K562 (cell line): ENCODE results near the gene SMIM8. TPM values are rescaled to one million over a fixed set of nuclear protein-coding genes. Genes with fewer than 3 reads are reported as not detected.

Experiments used
- ATAC-seq: fragments of 200-7000 bp; cut with Tn5 transposase; 3 replicates; pipeline ENCODE4 v1.9.1; 2020; ENCODE audit warnings: moderate library complexity
- BruUV-seq: library from RNA; stranded (reverse); fragments of 400-500 nt; replicated peaks from 2 replicates; lab custom pipeline; 2021; lab: Mats Ljungman, UMichigan
- CTCF ChIA-PET: fragments of 300-600 bp; formaldehyde crosslinking; extraction: SDS; loops from one replicate; lab custom pipeline; 2021; ENCODE audit warnings: low intra/inter-chr PET ratio; lab: Yijun Ruan, JAX
- POLR2A ChIA-PET: fragments of 300-600, 350-650 bp; sonication (Branson Sonifier 250); formaldehyde crosslinking; extraction: SDS; loops from one replicate; lab custom pipeline; 2021; ENCODE audit warnings: antibody characterized with exemption, inconsistent platforms; lab: Yijun Ruan, JAX
- DNase-seq, 4 experiments: peaks; one replicate each; pipeline versions ENCODE4 v3.0.0 to v3.0.0-alpha.2; 2011 to 2018; ENCODE audit warnings: low spot score in 3 of 4, mixed read lengths in 3 of 4; ENCODE audit errors: extremely low read depth in 1 of 4
- FAIRE-seq: peaks from 2 replicates; lab custom pipeline; 2011; peaks lifted over from hg19 to GRCh38; lab: Jason Lieb, UNC
- H2AFZ ChIP-seq: 2 replicates; pipeline ENCODE4 v1.6.0; 2011; ENCODE audit warnings: low read depth, low read length, control low read depth, inconsistent platforms
- H3K27ac ChIP-seq: fragments of 200-600 bp; 3 replicates; pipeline ENCODE4 v1.8.0; 2011; ENCODE audit warnings: low read depth, mild to moderate bottlenecking, control low read depth, inconsistent platforms, low read length, moderate library complexity, mixed read lengths; ENCODE audit errors: extremely low read depth
- H3K27me3 ChIP-seq, 2 experiments: fragments of 300-600 bp in 1 of 2; 2 replicates in 1 of 2; 3 replicates in 1 of 2; pipeline versions ENCODE4 v1.6.0 to v1.8.0; 2011; ENCODE audit warnings: inconsistent platforms in 2 of 2, low read length in 2 of 2, mild to moderate bottlenecking in 1 of 2, mixed read lengths in 1 of 2, moderate library complexity in 1 of 2; ENCODE audit not compliant: control insufficient read depth in 2 of 2, insufficient read depth in 2 of 2
- H3K36me3 ChIP-seq: fragments of 300-600 bp; 3 replicates; pipeline ENCODE4 v1.8.0; 2011; ENCODE audit warnings: mild to moderate bottlenecking, low read length, inconsistent platforms; ENCODE audit not compliant: control insufficient read depth, insufficient read depth
- H3K4me1 ChIP-seq, 2 experiments: fragments of 200-600 bp in 1 of 2; replicated peaks in 1 of 2; 2 replicates in 1 of 2; 3 replicates in 1 of 2; pipeline versions ENCODE4 v1.5.1 to v1.8.0; 2011; ENCODE audit warnings: inconsistent platforms in 2 of 2, low read length in 2 of 2, mild to moderate bottlenecking in 1 of 2, mixed read lengths in 1 of 2, moderate library complexity in 1 of 2; ENCODE audit not compliant: control insufficient read depth in 2 of 2, insufficient read depth in 2 of 2
- H3K4me2 ChIP-seq: 2 replicates; pipeline ENCODE4 v1.6.1; 2011; ENCODE audit warnings: low read length, control low read depth, inconsistent platforms, mixed read lengths; ENCODE audit not compliant: insufficient read depth
- H3K4me3 ChIP-seq: fragments of 200-600 bp; sonication (generic), shearing (Covaris generic); 2 replicates; pipeline ENCODE4 v1.5.1; 2016; ENCODE audit warnings: control low read depth, inconsistent platforms
- H3K79me2 ChIP-seq: fragments of 200-600 bp; 3 replicates; pipeline ENCODE4 v1.8.0; 2011; ENCODE audit warnings: low read length, inconsistent platforms; ENCODE audit not compliant: control insufficient read depth, insufficient read depth
- H3K9ac ChIP-seq, 2 experiments: 2 replicates each; pipeline versions ENCODE4 v1.6.0 to v1.6.1; 2011; ENCODE audit warnings: low read depth in 2 of 2, low read length in 2 of 2, control low read depth in 1 of 2, inconsistent platforms in 1 of 2, mild to moderate bottlenecking in 1 of 2, mixed read lengths in 1 of 2; ENCODE audit not compliant: insufficient read depth in 1 of 2
- H3K9me1 ChIP-seq: one replicate; pipeline ENCODE4 v1.6.0; 2011; ENCODE audit warnings: inconsistent platforms, mild to moderate bottlenecking, low read length, moderate library complexity; ENCODE audit not compliant: control insufficient read depth, insufficient read depth
- H3K9me3 ChIP-seq: replicated peaks from 2 replicates; pipeline ENCODE4 v1.5.1; 2011; ENCODE audit warnings: low read depth, low read length, inconsistent platforms; ENCODE audit not compliant: control insufficient read depth, insufficient read depth
- H4K20me1 ChIP-seq: replicated peaks from 2 replicates; pipeline ENCODE4 v1.6.1; 2011; ENCODE audit warnings: low read length, inconsistent platforms, mixed read lengths; ENCODE audit not compliant: control insufficient read depth, insufficient read depth
- BCL6 ChIP-seq: fragments of 250-450 bp; sonication (Bioruptor Pico); IDR thresholded peaks from 2 replicates; pipeline ENCODE4 v1.4.0; 2020
- BRF1 ChIP-seq: IDR thresholded peaks from 3 replicates; pipeline ENCODE4 v1.6.1; 2011; ENCODE audit warnings: borderline replicate concordance, mild to moderate bottlenecking; ENCODE audit not compliant: insufficient read length; ENCODE audit errors: extremely low read depth
- CEBPB ChIP-seq: fragments of 450-650 bp; IDR thresholded peaks from 2 replicates; pipeline ENCODE4 v1.6.1; 2016; ENCODE audit warnings: missing genetic modification characterization, missing compliant biosample characterization
- CHD2 ChIP-seq: IDR thresholded peaks from 2 replicates; pipeline ENCODE4 v1.6.1; 2011; ENCODE audit warnings: low read depth, low read length
- CHD4 ChIP-seq: fragments of 200-600 bp; sonication (generic); IDR thresholded peaks from 3 replicates; pipeline ENCODE4 v1.6.1; 2012; ENCODE audit warnings: low read depth, mild to moderate bottlenecking, mixed read lengths, low read length, inconsistent platforms; ENCODE audit not compliant: insufficient read depth, insufficient replicate concordance, poor library complexity, severe bottlenecking
- NR2C1 ChIP-seq, 2 experiments: fragments of 450-650 bp; IDR thresholded peaks; 2 replicates each; pipeline ENCODE4 v1.6.1; 2017; ENCODE audit warnings: mild to moderate bottlenecking in 2 of 2, antibody characterized with exemption in 1 of 2, inconsistent platforms in 1 of 2, missing compliant biosample characterization in 1 of 2, missing genetic modification characterization in 1 of 2
- SPI1 ChIP-seq: IDR thresholded peaks from 2 replicates; pipeline ENCODE4 v1.6.1; 2011; ENCODE audit warnings: low read depth, low read length, control low read depth, borderline replicate concordance
- TEAD4 ChIP-seq, 2 experiments: sonication (generic) in 1 of 2; formaldehyde crosslinking in 1 of 2; IDR thresholded peaks; 2 replicates each; pipeline versions ENCODE4 v1.6.1 to v1.8.0; 2012 to 2022; ENCODE audit warnings: borderline replicate concordance in 1 of 2, inconsistent platforms in 1 of 2, low read length in 1 of 2, mild to moderate bottlenecking in 1 of 2, missing genetic modification reagents in 1 of 2
- ZNF124 ChIP-seq: sonication (generic); formaldehyde crosslinking; IDR thresholded peaks from 2 replicates; pipeline ENCODE4 v1.8.1; 2022; ENCODE audit warnings: missing genetic modification reagents
- ZNF644 ChIP-seq: fragments of 200-800 bp; sonication (Bioruptor generic); IDR thresholded peaks from 2 replicates; pipeline ENCODE4 v1.6.1; 2016; ENCODE audit warnings: low read depth, missing genetic modification characterization, missing compliant biosample characterization
- WGBS: fragments of 100-300 bp; shearing (Covaris generic); methylation state at CpG from one replicate; pipeline ENCODE4 v1.1.6; 2016; ENCODE audit warnings: low coverage, mixed read lengths; ENCODE audit not compliant: insufficient coverage; ENCODE audit errors: missing lambda C conversion rate; 5-methylcytosine and 5-hydroxymethylcytosine counted together
- in situ Hi-C: fragments of 300-500 bp; cut with MboI; formaldehyde crosslinking; loops from 4 replicates; pipeline ENCODE4 v1.15.0; 2018; ENCODE audit warnings: inconsistent platforms, mixed read lengths
- intact Hi-C: fragments of 100-400 bp; cut with micrococcal nuclease; formaldehyde crosslinking; loops from 2 replicates; pipeline ENCODE4 v1.14.2; 2022
- polyA plus RNA-seq, 8 experiments: library from polyadenylated mRNA; depleted of rRNA in 4 of 8; stranded (reverse) in 5 of 8; unstranded in 3 of 8; fragments of >200 nt; fragmentation: Nextera tagmentation in 2 of 8; fragmentation: Illumina TruSeq in 1 of 8; extraction: Ambion mirVana in 2 of 8; extraction: Trizol in 1 of 8; gene quantifications; 2 replicates each; pipeline versions ENCODE4 v1.2.1 to v1.2.3, GENCODE V29; 2011 to 2014; ENCODE audit warnings: inconsistent platforms in 1 of 8, missing spikeins in 1 of 8
- total RNA-seq, 7 experiments: library from RNA; depleted of rRNA in 6 of 7; stranded (reverse); fragments of >200 nt in 6 of 7; fragmentation: Illumina TruSeq in 2 of 7; extraction: Trizol in 2 of 7; gene quantifications; 2 replicates each; pipeline versions ENCODE4 v1.2.1 to v1.2.3, GENCODE V29; 2011 to 2021; ENCODE audit warnings: low replicate concordance in 1 of 7
- TF ChIP-seq, protein P1 (sequence below): fragments of 450-650 bp; IDR thresholded peaks from 2 replicates; pipeline ENCODE4 v1.6.1; 2018; ENCODE audit not compliant: partially characterized antibody
- TF ChIP-seq, protein P2 (sequence below): fragments of 250-450 bp; sonication (Bioruptor Pico); IDR thresholded peaks from 2 replicates; pipeline ENCODE4 v1.5.0; 2021

SMIM8 gene
- total and polyA plus RNA-seq, 9 of the 15 experiments (the other 6 are each of a cell fraction or from before 2014, with no cell fraction given): 8.3 to 53.7 (median 15.1) TPM

DNA sequence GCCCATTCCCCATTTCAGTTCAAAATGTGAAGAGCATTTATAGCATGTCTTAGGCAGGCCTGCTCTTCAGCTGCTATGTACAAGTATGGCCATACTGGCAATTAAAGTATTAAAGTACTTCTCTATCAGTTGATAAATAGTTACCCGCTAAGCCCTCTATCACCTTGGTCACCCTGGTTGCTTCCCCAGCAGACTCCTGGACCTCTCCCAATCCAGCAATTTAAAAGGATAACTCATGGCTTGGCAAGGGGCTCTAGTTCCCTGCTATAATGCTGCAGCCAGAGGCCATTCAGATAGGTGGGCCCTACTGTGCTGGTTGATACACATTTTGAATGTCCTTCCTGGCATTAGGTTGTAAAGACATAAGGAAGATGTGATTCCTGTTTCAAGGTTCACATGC lies 29.2 kb downstream of the SMIM8 start:
- in situ Hi-C loops (no loop called here), intact Hi-C loops (no loop called here)
- no peaks in the 10 kb centered on the region for H3K9me3 ChIP-seq
- no peaks in the 10 kb centered on the region for H3K79me2 ChIP-seq
- no peak overlapping the region for H2AFZ ChIP-seq
- BruUV-seq: no TSS peak
- H3K4me3 ChIP-seq: no peak overlapping the region
- no peak overlapping the region for H3K9ac ChIP-seq
- FAIRE-seq (no peak), DNase-seq (no peak), ATAC-seq (no peak)
- TF ChIP-seq TEAD4 (IDR thresholded peaks at IDR 0.05; ENCODE audit: low read length) (no peak), TEAD4 (CRISPR knock-in tag; IDR thresholded peaks at IDR 0.05; ENCODE audit: borderline replicate concordance) (no peak), BCL6 (CRISPR knock-in tag) (no peak)
- H3K4me1 ChIP-seq: no peaks in the 10 kb centered on the region
- ChIA-PET CTCF (no interaction called here), POLR2A (interaction anchor here (1.3 to 1.8 kb wide), 2 partner anchors 13 to 16 kb away, joined by 4 to 7 read pairs; no protein-coding TSS in a partner anchor)
- no peaks in the 10 kb centered on the region for H4K20me1 ChIP-seq
- H3K27me3 ChIP-seq: no peaks in the 10 kb centered on the region
- no peaks in the 10 kb centered on the region for H3K36me3 ChIP-seq
- H3K27ac ChIP-seq: no peak overlapping the region
- WGBS: 100% methylated on average over 1 of the region's 1 CpG
- no peaks in the 10 kb centered on the region for H3K9me1 ChIP-seq
- no peak overlapping the region for H3K4me2 ChIP-seq

DNA sequence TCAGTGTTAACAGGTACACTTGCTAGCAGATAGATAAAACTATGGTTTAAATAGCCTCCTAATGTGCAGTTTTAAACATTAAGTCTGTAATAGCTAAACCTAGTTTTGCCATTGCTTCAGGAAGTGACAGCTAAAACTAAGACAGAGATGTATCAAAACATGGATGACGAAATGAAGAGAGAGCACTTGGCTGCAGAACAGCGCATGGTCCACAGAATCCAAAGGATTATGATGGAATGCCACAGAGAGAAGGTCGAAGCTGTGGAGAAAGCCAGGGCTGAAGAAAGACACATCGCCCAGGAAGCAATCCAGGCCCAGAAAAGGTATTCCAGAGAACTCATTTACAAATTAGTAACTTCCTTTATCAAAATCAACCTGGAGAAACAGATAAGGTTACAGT lies 33.8 kb downstream of the SMIM8 start:
- intact Hi-C loops (no loop called here), in situ Hi-C loops (no loop called here)
- H3K4me2 ChIP-seq: no peak overlapping the region
- no peak overlapping the region for H2AFZ ChIP-seq
- no peak overlapping the region for H3K4me3 ChIP-seq
- ChIA-PET CTCF (no interaction called here), POLR2A (interaction anchor here (1.9 kb wide), 1 partner anchor 9 kb away, joined by 4 read pairs; no protein-coding TSS in a partner anchor)
- H3K4me1 ChIP-seq: no peaks in the 10 kb centered on the region
- WGBS: 89% methylated on average over 4 of the region's 4 CpGs
- no peaks in the 10 kb centered on the region for H4K20me1 ChIP-seq
- FAIRE-seq (no peak), DNase-seq (no peak), ATAC-seq (no peak)
- H3K9me3 ChIP-seq: no peaks in the 10 kb centered on the region
- no peaks in the 10 kb centered on the region for H3K27me3 ChIP-seq
- no peak overlapping the region for H3K27ac ChIP-seq
- H3K9ac ChIP-seq: no peak overlapping the region
- BruUV-seq: no TSS peak
- no peaks in the 10 kb centered on the region for H3K9me1 ChIP-seq
- H3K36me3 ChIP-seq: no peaks in the 10 kb centered on the region
- no peaks in the 10 kb centered on the region for H3K79me2 ChIP-seq
- TF ChIP-seq NR2C1 (IDR thresholded peaks at IDR 0.05): no peak
- TF ChIP-seq NR2C1 (tag; IDR thresholded peaks at IDR 0.05): no peak
- TF ChIP-seq, protein P1, sequence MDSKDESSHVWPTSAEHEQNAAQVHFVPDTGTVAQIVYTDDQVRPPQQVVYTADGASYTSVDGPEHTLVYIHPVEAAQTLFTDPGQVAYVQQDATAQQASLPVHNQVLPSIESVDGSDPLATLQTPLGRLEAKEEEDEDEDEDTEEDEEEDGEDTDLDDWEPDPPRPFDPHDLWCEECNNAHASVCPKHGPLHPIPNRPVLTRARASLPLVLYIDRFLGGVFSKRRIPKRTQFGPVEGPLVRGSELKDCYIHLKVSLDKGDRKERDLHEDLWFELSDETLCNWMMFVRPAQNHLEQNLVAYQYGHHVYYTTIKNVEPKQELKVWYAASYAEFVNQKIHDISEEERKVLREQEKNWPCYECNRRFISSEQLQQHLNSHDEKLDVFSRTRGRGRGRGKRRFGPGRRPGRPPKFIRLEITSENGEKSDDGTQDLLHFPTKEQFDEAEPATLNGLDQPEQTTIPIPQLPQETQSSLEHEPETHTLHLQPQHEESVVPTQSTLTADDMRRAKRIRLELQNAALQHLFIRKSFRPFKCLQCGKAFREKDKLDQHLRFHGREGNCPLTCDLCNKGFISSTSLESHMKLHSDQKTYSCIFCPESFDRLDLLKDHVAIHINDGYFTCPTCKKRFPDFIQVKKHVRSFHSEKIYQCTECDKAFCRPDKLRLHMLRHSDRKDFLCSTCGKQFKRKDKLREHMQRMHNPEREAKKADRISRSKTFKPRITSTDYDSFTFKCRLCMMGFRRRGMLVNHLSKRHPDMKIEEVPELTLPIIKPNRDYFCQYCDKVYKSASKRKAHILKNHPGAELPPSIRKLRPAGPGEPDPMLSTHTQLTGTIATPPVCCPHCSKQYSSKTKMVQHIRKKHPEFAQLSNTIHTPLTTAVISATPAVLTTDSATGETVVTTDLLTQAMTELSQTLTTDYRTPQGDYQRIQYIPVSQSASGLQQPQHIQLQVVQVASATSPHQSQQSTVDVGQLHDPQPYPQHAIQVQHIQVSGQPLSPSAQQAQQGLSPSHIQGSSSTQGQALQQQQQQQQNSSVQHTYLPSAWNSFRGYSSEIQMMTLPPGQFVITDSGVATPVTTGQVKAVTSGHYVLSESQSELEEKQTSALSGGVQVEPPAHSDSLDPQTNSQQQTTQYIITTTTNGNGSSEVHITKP: no peak
- TF ChIP-seq SPI1: no peak
- no peak for TF ChIP-seq ZNF124 (CRISPR knock-in tag)
- TF ChIP-seq, protein P2, sequence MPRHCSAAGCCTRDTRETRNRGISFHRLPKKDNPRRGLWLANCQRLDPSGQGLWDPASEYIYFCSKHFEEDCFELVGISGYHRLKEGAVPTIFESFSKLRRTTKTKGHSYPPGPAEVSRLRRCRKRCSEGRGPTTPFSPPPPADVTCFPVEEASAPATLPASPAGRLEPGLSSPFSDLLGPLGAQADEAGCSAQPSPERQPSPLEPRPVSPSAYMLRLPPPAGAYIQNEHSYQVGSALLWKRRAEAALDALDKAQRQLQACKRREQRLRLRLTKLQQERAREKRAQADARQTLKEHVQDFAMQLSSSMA (CRISPR knock-in tag): no peak
- TF ChIP-seq CEBPB: no peak
- TF ChIP-seq ZNF644 (tag): no peak
- TF ChIP-seq CHD4: no peak
- no peak for TF ChIP-seq CHD2
- no peak for TF ChIP-seq BRF1
